H1 (cell line): ENCODE results near the gene ARMC9. TPM values are rescaled to one million over a fixed set of nuclear protein-coding genes. Genes with fewer than 3 reads are reported as not detected.

Experiments used
- polyA plus RNA-seq, 7 experiments: library from polyadenylated mRNA; depleted of rRNA in 3 of 7; stranded (reverse) in 5 of 7; unstranded in 2 of 7; fragments of >200 nt in 5 of 7; fragments of 200-250 nt in 2 of 7; gene quantifications; 1 replicate in 5 of 7; 2 replicates in 1 of 7; 4 replicates in 1 of 7; pipeline versions ENCODE4 v1.2.1 to v1.2.3, GENCODE V29; 2011 to 2013; ENCODE audit warnings: missing spikeins in 2 of 7, mixed read lengths in 2 of 7
- total RNA-seq: library from RNA; stranded (reverse); fragmentation: NEBNext Ultra II Directional; extraction: Animal tissue kit (Norgen Biotek cat#: 25700); gene quantifications from 2 replicates; pipeline ENCODE4 v1.2.1, GENCODE V29; 2021
- TF ChIP-seq, protein P1 (sequence below): fragments of 300-600 bp; sonication (generic); IDR thresholded peaks from 2 replicates; pipeline ENCODE4 v1.7.1; 2012; ENCODE audit warnings: low read length, moderate library complexity, mild to moderate bottlenecking, inconsistent platforms; ENCODE audit not compliant: insufficient replicate concordance
- TF ChIP-seq, protein P2 (sequence below), 3 experiments: IDR thresholded peaks; 1 replicate in 2 of 3; 2 replicates in 1 of 3; pipeline versions ENCODE4 v1.5.1 to v1.6.1; 2011; ENCODE audit warnings: low read length in 3 of 3, mild to moderate bottlenecking in 3 of 3, inconsistent platforms in 2 of 3, low read depth in 1 of 3, moderate library complexity in 1 of 3; ENCODE audit not compliant: insufficient read depth in 1 of 3; ENCODE audit errors: control extremely low read depth in 1 of 3

The ARMC9 gene
- total and polyA plus RNA-seq, 2 of the 8 experiments (the other 6 are each of a cell fraction or from before 2014, with no cell fraction given): 23.2 to 36.1 TPM

DNA sequence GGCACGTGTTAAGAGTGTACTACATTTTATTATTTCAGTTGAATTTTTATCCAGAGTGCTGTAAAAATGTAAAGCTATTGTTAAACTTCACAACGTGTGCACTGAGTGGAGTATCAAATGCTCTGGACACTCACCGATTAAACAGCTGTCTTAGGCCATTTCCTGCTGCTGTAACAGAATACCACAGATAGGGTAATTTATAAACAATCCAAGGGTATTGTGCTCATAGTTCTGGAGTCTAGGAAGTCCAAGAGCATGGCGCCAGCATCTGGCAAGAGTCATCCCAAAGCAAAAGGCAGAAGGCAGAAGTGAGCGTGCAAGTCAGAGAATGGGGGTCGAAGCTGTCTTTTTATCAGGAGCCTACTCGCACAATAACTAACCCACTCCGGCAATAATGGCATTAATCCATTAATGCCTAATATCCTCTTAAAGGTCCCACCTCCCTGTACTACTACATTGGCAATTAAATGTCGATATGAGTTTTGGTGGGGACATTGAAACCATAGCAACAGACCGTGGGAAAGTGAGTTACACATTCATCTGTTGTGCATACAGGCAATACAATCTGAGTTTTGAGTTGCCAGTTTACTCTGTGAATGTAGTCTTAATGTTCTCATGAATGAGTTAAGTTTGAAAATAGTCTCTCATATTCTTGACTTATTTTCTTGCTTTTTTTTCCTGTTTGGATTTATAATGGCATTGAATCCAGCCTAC lies 64.8 kb downstream of the ARMC9 start (continued):
- TF ChIP-seq, protein P1, sequence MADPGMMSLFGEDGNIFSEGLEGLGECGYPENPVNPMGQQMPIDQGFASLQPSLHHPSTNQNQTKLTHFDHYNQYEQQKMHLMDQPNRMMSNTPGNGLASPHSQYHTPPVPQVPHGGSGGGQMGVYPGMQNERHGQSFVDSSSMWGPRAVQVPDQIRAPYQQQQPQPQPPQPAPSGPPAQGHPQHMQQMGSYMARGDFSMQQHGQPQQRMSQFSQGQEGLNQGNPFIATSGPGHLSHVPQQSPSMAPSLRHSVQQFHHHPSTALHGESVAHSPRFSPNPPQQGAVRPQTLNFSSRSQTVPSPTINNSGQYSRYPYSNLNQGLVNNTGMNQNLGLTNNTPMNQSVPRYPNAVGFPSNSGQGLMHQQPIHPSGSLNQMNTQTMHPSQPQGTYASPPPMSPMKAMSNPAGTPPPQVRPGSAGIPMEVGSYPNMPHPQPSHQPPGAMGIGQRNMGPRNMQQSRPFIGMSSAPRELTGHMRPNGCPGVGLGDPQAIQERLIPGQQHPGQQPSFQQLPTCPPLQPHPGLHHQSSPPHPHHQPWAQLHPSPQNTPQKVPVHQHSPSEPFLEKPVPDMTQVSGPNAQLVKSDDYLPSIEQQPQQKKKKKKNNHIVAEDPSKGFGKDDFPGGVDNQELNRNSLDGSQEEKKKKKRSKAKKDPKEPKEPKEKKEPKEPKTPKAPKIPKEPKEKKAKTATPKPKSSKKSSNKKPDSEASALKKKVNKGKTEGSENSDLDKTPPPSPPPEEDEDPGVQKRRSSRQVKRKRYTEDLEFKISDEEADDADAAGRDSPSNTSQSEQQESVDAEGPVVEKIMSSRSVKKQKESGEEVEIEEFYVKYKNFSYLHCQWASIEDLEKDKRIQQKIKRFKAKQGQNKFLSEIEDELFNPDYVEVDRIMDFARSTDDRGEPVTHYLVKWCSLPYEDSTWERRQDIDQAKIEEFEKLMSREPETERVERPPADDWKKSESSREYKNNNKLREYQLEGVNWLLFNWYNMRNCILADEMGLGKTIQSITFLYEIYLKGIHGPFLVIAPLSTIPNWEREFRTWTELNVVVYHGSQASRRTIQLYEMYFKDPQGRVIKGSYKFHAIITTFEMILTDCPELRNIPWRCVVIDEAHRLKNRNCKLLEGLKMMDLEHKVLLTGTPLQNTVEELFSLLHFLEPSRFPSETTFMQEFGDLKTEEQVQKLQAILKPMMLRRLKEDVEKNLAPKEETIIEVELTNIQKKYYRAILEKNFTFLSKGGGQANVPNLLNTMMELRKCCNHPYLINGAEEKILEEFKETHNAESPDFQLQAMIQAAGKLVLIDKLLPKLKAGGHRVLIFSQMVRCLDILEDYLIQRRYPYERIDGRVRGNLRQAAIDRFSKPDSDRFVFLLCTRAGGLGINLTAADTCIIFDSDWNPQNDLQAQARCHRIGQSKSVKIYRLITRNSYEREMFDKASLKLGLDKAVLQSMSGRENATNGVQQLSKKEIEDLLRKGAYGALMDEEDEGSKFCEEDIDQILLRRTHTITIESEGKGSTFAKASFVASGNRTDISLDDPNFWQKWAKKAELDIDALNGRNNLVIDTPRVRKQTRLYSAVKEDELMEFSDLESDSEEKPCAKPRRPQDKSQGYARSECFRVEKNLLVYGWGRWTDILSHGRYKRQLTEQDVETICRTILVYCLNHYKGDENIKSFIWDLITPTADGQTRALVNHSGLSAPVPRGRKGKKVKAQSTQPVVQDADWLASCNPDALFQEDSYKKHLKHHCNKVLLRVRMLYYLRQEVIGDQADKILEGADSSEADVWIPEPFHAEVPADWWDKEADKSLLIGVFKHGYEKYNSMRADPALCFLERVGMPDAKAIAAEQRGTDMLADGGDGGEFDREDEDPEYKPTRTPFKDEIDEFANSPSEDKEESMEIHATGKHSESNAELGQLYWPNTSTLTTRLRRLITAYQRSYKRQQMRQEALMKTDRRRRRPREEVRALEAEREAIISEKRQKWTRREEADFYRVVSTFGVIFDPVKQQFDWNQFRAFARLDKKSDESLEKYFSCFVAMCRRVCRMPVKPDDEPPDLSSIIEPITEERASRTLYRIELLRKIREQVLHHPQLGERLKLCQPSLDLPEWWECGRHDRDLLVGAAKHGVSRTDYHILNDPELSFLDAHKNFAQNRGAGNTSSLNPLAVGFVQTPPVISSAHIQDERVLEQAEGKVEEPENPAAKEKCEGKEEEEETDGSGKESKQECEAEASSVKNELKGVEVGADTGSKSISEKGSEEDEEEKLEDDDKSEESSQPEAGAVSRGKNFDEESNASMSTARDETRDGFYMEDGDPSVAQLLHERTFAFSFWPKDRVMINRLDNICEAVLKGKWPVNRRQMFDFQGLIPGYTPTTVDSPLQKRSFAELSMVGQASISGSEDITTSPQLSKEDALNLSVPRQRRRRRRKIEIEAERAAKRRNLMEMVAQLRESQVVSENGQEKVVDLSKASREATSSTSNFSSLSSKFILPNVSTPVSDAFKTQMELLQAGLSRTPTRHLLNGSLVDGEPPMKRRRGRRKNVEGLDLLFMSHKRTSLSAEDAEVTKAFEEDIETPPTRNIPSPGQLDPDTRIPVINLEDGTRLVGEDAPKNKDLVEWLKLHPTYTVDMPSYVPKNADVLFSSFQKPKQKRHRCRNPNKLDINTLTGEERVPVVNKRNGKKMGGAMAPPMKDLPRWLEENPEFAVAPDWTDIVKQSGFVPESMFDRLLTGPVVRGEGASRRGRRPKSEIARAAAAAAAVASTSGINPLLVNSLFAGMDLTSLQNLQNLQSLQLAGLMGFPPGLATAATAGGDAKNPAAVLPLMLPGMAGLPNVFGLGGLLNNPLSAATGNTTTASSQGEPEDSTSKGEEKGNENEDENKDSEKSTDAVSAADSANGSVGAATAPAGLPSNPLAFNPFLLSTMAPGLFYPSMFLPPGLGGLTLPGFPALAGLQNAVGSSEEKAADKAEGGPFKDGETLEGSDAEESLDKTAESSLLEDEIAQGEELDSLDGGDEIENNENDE: no peak
- TF ChIP-seq, protein P2, sequence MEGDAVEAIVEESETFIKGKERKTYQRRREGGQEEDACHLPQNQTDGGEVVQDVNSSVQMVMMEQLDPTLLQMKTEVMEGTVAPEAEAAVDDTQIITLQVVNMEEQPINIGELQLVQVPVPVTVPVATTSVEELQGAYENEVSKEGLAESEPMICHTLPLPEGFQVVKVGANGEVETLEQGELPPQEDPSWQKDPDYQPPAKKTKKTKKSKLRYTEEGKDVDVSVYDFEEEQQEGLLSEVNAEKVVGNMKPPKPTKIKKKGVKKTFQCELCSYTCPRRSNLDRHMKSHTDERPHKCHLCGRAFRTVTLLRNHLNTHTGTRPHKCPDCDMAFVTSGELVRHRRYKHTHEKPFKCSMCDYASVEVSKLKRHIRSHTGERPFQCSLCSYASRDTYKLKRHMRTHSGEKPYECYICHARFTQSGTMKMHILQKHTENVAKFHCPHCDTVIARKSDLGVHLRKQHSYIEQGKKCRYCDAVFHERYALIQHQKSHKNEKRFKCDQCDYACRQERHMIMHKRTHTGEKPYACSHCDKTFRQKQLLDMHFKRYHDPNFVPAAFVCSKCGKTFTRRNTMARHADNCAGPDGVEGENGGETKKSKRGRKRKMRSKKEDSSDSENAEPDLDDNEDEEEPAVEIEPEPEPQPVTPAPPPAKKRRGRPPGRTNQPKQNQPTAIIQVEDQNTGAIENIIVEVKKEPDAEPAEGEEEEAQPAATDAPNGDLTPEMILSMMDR (IDR thresholded peaks at IDR 0.05; ENCODE audit: control extremely low read depth in 1 of 3, insufficient read depth in 1 of 3, low read depth in 1 of 3, low read length in 3 of 3): no peak
- TF ChIP-seq, all 59 proteins: peak for 0
